HCT116 (cell line): ENCODE measurements around the gene CST8. TPM values are rescaled to one million over a fixed set of nuclear protein-coding genes. Genes with fewer than 3 reads are reported as not detected.
"Not testable (repeated sequence)": the region's sequence is repeated elsewhere in the genome, so short reads cannot be mapped to it uniquely, and the experiment has no call there.

Experiments
- ATAC-seq: fragments of 200-7000 bp; cut with Tn5 transposase; 2 replicates; pipeline ENCODE4 v1.9.1; 2020; ENCODE audit warnings: mild to moderate bottlenecking, moderate library complexity
- BruUV-seq: library from RNA; stranded (reverse); fragments of 400-500 nt; replicated peaks from 2 replicates; lab custom pipeline; 2021; lab: Mats Ljungman, UMichigan
- CTCF ChIA-PET: fragments of 300-600 bp; sonication (Branson Sonifier 250); formaldehyde crosslinking; loops from one replicate; lab custom pipeline; 2021; ENCODE audit warnings: antibody characterized with exemption; lab: Charles Lee
- POLR2A ChIA-PET: fragments of 300-600, 350-600 bp; sonication (Branson Sonifier 250); formaldehyde crosslinking; loops from one replicate; lab custom pipeline; 2021; ENCODE audit warnings: antibody characterized with exemption; lab: Charles Lee
- RAD21 ChIA-PET, 2 experiments: fragments of 300-600 bp; sonication (Branson Sonifier 250); formaldehyde crosslinking; loops; one replicate each; lab custom pipeline; 2023; ENCODE audit warnings: low total read pairs in 2 of 2; ENCODE audit not compliant: uncharacterized antibody in 2 of 2, unreplicated experiment in 2 of 2, low non-redundant PET in 1 of 2; lab: Charles Lee
- DNase-seq: peaks from one replicate; pipeline ENCODE4 v3.0.0-alpha.2; 2010; ENCODE audit warnings: low read depth, low spot score
- H2AFZ ChIP-seq: fragments of 200-600 bp; shearing (Covaris generic), sonication (generic); 2 replicates; pipeline ENCODE4 v1.6.1; 2017; ENCODE audit warnings: low read depth, mixed run types, mixed read lengths, antibody characterized with exemption, low read length; ENCODE audit not compliant: poor library complexity, severe bottlenecking
- H3K27ac ChIP-seq: 2 replicates; pipeline ENCODE4 v1.5.1; 2012; ENCODE audit warnings: low read depth, low read length
- H3K27me3 ChIP-seq: fragments of 200-600 bp; sonication (generic); 2 replicates; pipeline ENCODE4 v1.6.1; 2016; ENCODE audit warnings: mixed run types, low read length, mixed read lengths; ENCODE audit not compliant: insufficient read depth
- H3K36me3 ChIP-seq, 2 experiments: fragments of 200-500 bp in 1 of 2; fragments of 200-600 bp in 1 of 2; sonication (Bioruptor generic) in 1 of 2; sonication (generic) in 1 of 2; 2 replicates each; pipeline versions ENCODE4 v1.5.1 to v1.6.1; 2014 to 2016; ENCODE audit warnings: low read length in 2 of 2, inconsistent platforms in 1 of 2, mixed read lengths in 1 of 2, mixed run types in 1 of 2; ENCODE audit not compliant: insufficient read depth in 2 of 2, control insufficient read depth in 1 of 2
- H3K4me1 ChIP-seq, 2 experiments: fragments of 200-600 bp in 1 of 2; sonication (generic) in 1 of 2; 2 replicates each; pipeline versions ENCODE4 v1.5.1 to v1.6.1; 2012 to 2017; ENCODE audit warnings: low read length in 2 of 2, inconsistent platforms in 1 of 2, mild to moderate bottlenecking in 1 of 2, mixed read lengths in 1 of 2, mixed run types in 1 of 2, moderate library complexity in 1 of 2; ENCODE audit not compliant: insufficient read depth in 2 of 2, control insufficient read depth in 1 of 2
- H3K4me2 ChIP-seq: fragments of 200-600 bp; sonication (generic); 2 replicates; pipeline ENCODE4 v1.6.1; 2017; ENCODE audit warnings: mixed run types, low read length, mixed read lengths
- H3K4me3 ChIP-seq, 2 experiments: fragments of 200-600 bp in 1 of 2; sonication (generic) in 1 of 2; replicated peaks in 1 of 2; 2 replicates each; pipeline ENCODE4 v1.5.1; 2011 to 2016; ENCODE audit warnings: low read length in 2 of 2, control low read depth in 1 of 2, low read depth in 1 of 2, mild to moderate bottlenecking in 1 of 2, mixed read lengths in 1 of 2, mixed run types in 1 of 2
- H3K79me2 ChIP-seq: fragments of 200-600 bp; sonication (generic); 2 replicates; pipeline ENCODE4 v1.6.1; 2017; ENCODE audit warnings: mild to moderate bottlenecking, mixed run types, low read length, moderate library complexity, mixed read lengths; ENCODE audit not compliant: insufficient read depth
- H3K9ac ChIP-seq: fragments of 200-600 bp; sonication (generic); 2 replicates; pipeline ENCODE4 v1.6.1; 2016; ENCODE audit warnings: low read length, mixed read lengths
- H3K9me2 ChIP-seq: fragments of 200-600 bp; sonication (generic), shearing (Covaris generic); 2 replicates; pipeline ENCODE4 v1.6.1; 2017; ENCODE audit warnings: mixed run types, mild to moderate bottlenecking, moderate library complexity; ENCODE audit not compliant: insufficient read depth
- H3K9me3 ChIP-seq, 2 experiments: fragments of 200-500 bp in 1 of 2; fragments of 200-600 bp in 1 of 2; sonication (Bioruptor generic) in 1 of 2; sonication (generic) in 1 of 2; 2 replicates each; pipeline ENCODE4 v1.6.1; 2014 to 2017; ENCODE audit warnings: low read length in 2 of 2, mixed read lengths in 2 of 2, inconsistent platforms in 1 of 2, low read depth in 1 of 2, mild to moderate bottlenecking in 1 of 2, mixed run types in 1 of 2, moderate library complexity in 1 of 2; ENCODE audit not compliant: control insufficient read depth in 1 of 2, insufficient read depth in 1 of 2
- H4K20me1 ChIP-seq: fragments of 200-600 bp; sonication (generic), shearing (Covaris generic); 2 replicates; pipeline ENCODE4 v1.6.1; 2017; ENCODE audit warnings: mixed run types, mild to moderate bottlenecking, moderate library complexity; ENCODE audit not compliant: insufficient read depth
- CEBPB ChIP-seq: IDR thresholded peaks from 2 replicates; pipeline ENCODE4 v1.6.1; 2012; ENCODE audit warnings: low read depth
- ELF1 ChIP-seq: IDR thresholded peaks from 2 replicates; pipeline ENCODE4 v1.6.1; 2012; ENCODE audit warnings: low read depth, borderline replicate concordance
- EZH2 ChIP-seq: fragments of 200-600 bp; sonication (generic); IDR thresholded peaks from 2 replicates; pipeline ENCODE4 v1.6.1; 2017; ENCODE audit warnings: antibody characterized with exemption, mixed run types
- EZH2phosphoT487 ChIP-seq: fragments of 200-600 bp; IDR thresholded peaks from 2 replicates; pipeline ENCODE4 v1.6.1; 2018; ENCODE audit warnings: antibody characterized with exemption, borderline replicate concordance
- FOSL1 ChIP-seq: IDR thresholded peaks from 2 replicates; pipeline ENCODE4 v1.6.1; 2012; ENCODE audit warnings: low read depth
- JUND ChIP-seq: IDR thresholded peaks from 2 replicates; pipeline ENCODE4 v1.6.1; 2012
- POLR2A ChIP-seq: IDR thresholded peaks from 2 replicates; pipeline ENCODE4 v1.7.0; 2011; ENCODE audit warnings: borderline replicate concordance; ENCODE audit not compliant: insufficient read depth, insufficient read length; ENCODE audit errors: extremely low read depth
- intact Hi-C: fragments of 100-400 bp; cut with micrococcal nuclease; formaldehyde crosslinking; loops from 2 replicates; pipeline ENCODE4 v1.10.0; 2022
- total RNA-seq: library from RNA; stranded (reverse); gene quantifications from one replicate; pipeline ENCODE4 v1.2.1, GENCODE V29; 2021; ENCODE audit not compliant: unreplicated experiment
- TF ChIP-seq, protein P1 (sequence below): IDR thresholded peaks from 2 replicates; pipeline ENCODE4 v1.6.1; 2012
- TF ChIP-seq, protein P2 (sequence below): IDR thresholded peaks from 2 replicates; pipeline ENCODE4 v1.6.1; 2012
- TF ChIP-seq, protein P3 (sequence below): IDR thresholded peaks from 2 replicates; pipeline ENCODE4 v1.6.1; 2011; ENCODE audit warnings: mild to moderate bottlenecking, low read length, moderate library complexity; ENCODE audit not compliant: insufficient replicate concordance; ENCODE audit errors: extremely low read depth

CST8 gene
- total RNA-seq, 1 experiment from 2014 or later = not detected

DNA sequence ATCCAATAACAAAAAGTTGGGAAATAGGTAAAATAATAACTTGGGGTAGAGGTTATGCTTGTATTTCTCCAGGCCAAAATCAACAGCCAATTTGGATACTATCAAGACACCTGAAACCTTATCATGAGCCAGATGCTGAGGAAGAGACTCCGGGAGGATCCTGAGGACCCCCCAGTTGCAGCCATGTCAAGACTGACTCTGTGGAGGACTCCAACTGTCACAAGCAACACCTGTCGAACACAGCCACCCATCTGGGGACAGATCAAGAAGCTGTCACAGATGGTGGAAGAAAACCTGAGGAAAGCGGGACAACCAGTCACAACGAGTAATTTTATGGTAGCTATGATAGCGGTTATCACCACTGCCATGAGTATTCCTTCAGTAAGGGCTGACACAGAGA is 18.6 kb upstream of the CST8 start:
- H3K9me3 ChIP-seq, H3K79me2 ChIP-seq, H2AFZ ChIP-seq, H3K9me2 ChIP-seq, H3K36me3 ChIP-seq, H3K27ac ChIP-seq, RAD21 ChIA-PET, ATAC-seq, H3K4me2 ChIP-seq, POLR2A ChIA-PET, H3K9ac ChIP-seq, CTCF ChIA-PET, H3K4me1 ChIP-seq, DNase-seq, H4K20me1 ChIP-seq, intact Hi-C loops, BruUV-seq, H3K4me3 ChIP-seq: not testable (repeated sequence)
- H3K27me3 ChIP-seq = peaks cover 16% of the 10 kb centered on the region

DNA sequence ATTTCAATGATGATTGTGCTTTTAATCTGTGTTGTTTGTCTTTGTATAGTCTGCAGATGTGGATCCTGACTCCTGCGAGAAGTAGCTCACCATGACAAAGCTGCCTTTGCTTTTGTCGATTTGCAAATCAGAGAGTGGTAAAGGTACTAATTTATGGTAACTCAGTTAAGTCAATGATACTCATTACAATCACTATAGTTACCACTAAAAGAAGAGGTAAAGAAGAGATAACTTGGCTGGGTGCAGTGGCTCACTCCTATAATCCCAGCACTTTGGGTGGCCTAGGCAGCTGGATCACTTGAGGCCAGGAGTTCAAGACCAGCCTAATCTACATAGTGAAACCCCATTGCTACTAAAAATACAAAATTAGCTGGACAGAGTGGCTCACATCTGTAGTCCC is 17.6 kb upstream of the CST8 start:
- POLR2A ChIA-PET = not testable (repeated sequence)

DNA sequence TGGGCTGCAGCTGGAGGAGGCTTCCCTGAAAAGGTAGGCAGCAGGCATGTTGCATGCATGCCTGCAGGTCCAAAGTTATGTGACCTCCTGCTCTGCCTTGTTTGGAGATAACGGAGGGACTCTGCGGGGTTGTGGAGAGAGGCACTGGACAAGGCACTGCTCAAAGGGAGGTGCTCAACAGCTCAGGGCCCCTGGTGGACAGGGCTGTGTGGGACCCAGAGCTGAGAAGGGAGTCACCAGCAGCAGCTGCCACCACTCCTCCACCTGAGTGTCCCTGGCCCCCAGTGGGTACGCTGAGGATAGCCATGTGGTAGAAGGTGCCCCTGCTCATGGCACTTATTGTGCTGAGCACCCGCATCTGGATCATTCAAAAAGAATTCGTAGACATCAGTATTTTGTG is 15.5 kb upstream of the CST8 start:
- Histone ChIP-seq H3K79me2 (no peaks in the 10 kb centered on the region), H3K27me3 (peaks cover 16% of the 10 kb centered on the region), H2AFZ (no peak overlapping the region), H3K4me2 (no peak overlapping the region), H3K4me1 (no peaks in the 10 kb centered on the region), H3K27ac (no peak overlapping the region), H3K9me2 (no peaks in the 10 kb centered on the region), H4K20me1 (no peaks in the 10 kb centered on the region), H3K36me3 (no peaks in the 10 kb centered on the region), H3K9me3 (no peaks in the 10 kb centered on the region), H3K9ac (no peak overlapping the region), H3K4me3 (no peak overlapping the region)
- POLR2A ChIA-PET = no interaction called here
- RAD21 ChIA-PET = no interaction called here
- BruUV-seq = no TSS peak
- intact Hi-C loops = no loop called here
- CTCF ChIA-PET = no interaction called here
- TF ChIP-seq EZH2phosphoT487 (no peak), FOSL1 (no peak), EZH2 (no peak), POLR2A (no peak), ELF1 (no peak), CEBPB (no peak), JUND (no peak)
- TF ChIP-seq, protein P1, sequence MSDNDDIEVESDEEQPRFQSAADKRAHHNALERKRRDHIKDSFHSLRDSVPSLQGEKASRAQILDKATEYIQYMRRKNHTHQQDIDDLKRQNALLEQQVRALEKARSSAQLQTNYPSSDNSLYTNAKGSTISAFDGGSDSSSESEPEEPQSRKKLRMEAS = no peak
- TF ChIP-seq, protein P2, sequence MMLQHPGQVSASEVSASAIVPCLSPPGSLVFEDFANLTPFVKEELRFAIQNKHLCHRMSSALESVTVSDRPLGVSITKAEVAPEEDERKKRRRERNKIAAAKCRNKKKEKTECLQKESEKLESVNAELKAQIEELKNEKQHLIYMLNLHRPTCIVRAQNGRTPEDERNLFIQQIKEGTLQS = no peak
- TF ChIP-seq, protein P3, sequence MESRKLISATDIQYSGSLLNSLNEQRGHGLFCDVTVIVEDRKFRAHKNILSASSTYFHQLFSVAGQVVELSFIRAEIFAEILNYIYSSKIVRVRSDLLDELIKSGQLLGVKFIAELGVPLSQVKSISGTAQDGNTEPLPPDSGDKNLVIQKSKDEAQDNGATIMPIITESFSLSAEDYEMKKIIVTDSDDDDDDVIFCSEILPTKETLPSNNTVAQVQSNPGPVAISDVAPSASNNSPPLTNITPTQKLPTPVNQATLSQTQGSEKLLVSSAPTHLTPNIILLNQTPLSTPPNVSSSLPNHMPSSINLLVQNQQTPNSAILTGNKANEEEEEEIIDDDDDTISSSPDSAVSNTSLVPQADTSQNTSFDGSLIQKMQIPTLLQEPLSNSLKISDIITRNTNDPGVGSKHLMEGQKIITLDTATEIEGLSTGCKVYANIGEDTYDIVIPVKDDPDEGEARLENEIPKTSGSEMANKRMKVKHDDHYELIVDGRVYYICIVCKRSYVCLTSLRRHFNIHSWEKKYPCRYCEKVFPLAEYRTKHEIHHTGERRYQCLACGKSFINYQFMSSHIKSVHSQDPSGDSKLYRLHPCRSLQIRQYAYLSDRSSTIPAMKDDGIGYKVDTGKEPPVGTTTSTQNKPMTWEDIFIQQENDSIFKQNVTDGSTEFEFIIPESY = no peak
- ATAC-seq (no peak; the same call in none of the 2 replicates), DNase-seq (no peak)

More for the DNA sequence above, 17.6 kb upstream of the CST8 start:
- BruUV-seq, H3K79me2 ChIP-seq, CTCF ChIA-PET, DNase-seq, H3K36me3 ChIP-seq, RAD21 ChIA-PET, H3K4me2 ChIP-seq, ATAC-seq, H3K9ac ChIP-seq, H2AFZ ChIP-seq, H3K9me3 ChIP-seq, intact Hi-C loops, H3K9me2 ChIP-seq, H3K4me1 ChIP-seq, H3K27ac ChIP-seq, H4K20me1 ChIP-seq, H3K4me3 ChIP-seq: not testable (repeated sequence)
- peaks cover 16% of the 10 kb centered on the region for H3K27me3 ChIP-seq
